Cortex of kidney (tissue), 1 donor: Measurements from ENCODE around the gene DYNC2LI1.

Source experiments
- DNase-seq: peaks from one replicate; lab custom pipeline; 2025; lab: John Stamatoyannopoulos, UW

The DYNC2LI1 gene

GRCh38 chr2:43846140-43846793, 72.4 kb downstream of the DYNC2LI1 start:
- no peak for DNase-seq

DNA sequence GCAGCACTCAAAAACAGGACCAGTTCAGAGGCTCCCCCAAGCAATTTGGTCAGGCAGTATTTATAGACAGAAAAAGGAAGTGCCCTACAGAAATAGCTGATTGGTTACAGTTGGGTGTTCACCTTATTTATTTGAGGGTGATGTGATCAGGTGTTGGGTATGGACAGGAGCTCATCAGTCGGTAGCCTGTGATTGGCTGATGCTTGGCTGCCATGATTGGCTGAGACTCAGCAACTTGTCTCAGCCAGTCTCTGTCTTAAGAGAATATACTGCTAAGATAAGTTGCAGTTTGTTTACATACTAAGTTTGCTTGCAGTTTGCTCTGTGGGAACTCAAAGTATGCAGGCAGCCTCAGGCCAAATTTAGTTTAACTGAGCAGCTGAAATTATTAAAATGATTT, 74.4 kb downstream of the DYNC2LI1 start:
- no peak for DNase-seq

DNA sequence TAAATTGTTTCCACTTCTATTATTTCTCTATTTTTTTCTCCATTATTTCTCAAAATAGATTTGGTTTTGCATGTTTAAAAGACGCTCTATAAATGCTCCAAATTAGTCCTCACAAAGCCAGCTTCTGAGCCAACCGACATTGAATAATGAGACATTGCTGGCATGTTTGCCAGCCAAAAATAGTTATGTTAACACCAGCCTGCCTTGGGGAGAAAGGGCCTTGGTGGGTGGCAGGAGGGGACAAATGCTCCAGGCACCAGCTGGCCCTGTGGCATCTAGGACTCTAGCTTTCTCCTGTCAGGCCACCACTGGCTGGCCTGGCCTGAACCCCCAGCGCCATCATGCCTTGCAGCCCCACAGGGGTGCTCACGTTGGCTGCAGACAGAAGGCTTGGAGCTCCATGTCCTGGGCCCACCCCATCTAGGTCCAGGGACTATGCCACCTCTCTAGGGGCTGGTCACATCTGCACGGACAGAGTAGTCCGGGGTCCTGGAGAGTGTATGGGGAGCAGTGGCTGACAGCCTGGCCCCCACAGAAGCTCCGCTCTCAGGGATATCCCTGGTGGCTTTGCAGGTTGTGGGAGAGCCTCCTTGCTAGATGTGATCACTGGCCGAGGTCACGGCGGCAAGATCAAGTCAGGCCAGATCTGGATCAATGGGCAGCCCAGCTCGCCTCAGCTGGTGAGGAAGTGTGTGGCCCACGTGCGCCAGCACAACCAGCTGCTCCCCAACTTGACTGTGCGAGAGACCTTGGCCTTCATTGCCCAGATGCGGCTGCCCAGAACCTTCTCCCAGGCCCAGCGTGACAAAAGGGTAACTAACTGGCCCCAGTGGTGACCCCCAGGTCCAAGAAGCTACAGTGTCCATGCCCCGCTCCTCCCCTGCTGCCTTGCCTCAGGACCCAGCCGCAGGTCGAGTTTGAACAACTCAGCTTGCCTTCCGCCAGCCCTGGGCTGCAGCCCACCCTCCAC, 77.5 kb downstream of the DYNC2LI1 start:
- no peak for DNase-seq

DNA sequence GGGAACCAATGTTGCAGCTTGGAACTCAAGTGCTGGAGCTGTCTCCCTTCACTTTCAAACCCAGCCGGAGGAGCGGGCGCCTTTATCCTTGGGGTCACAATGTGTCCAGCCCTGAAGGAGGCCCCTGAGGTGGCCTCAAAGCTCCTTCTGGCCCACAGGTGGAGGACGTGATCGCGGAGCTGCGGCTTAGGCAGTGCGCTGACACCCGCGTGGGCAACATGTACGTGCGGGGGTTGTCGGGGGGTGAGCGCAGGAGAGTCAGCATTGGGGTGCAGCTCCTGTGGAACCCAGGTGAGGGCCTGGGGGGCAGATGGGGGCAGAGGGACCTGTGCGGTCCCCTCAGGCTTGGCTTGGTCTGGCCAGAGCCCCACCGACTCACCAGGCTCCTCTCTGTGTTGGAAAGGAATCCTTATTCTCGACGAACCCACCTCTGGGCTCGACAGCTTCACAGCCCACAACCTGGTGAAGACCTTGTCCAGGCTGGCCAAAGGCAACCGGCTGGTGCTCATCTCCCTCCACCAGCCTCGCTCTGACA, 78.4 kb downstream of the DYNC2LI1 start:
- DNase-seq: no peak

- no peak for DNase-seq
Observed at GRCh38 chr2:43853141-43854081, 79.6 kb downstream of the DYNC2LI1 start.

DNA sequence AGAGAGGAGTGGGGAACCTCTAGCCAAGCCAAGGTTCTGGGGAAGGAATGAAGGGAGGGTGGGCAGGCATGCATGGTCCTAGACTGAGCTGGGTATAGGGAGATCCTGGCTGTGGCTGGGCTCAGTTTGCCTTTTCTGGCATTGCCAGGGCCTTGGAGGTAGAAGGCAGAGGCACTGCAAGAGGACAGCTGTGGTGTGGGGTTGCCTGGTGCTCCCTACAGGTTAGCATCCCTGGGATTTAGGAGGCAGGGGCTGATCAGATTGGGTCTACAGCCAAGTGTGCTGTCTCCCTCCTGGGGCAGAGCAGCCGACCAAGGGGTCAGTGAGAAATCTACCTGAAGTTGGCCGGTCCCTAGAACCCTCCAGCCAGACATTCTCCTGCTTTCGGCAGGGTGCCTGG, 80.8 kb downstream of the DYNC2LI1 start:
- DNase-seq: no peak

GRCh38 chr2:43855292-43855691, 81.5 kb downstream of the DYNC2LI1 start:
- no peak for DNase-seq
